SHP77 treated with DMSO at 0.1 percent for 48 hours (cell line): ENCODE results near the gene C11orf24.
"Not testable (repeated sequence)": the region's sequence is repeated elsewhere in the genome, so short reads cannot be mapped to it uniquely, and the experiment has no call there.

Source experiments
- DNase-seq: peaks from one replicate; lab custom pipeline; 2025; lab: John Stamatoyannopoulos, UW

C11orf24 gene

GRCh38 chr11:68298659-68299516, 27.1 kb upstream of the C11orf24 start:
- peak; percentile 23 for DNase-seq

- DNase-seq: peak; percentile 68
Measured at GRCh38 chr11:68297812-68298658, 26.3 kb upstream of the C11orf24 start.

GRCh38 chr11:68297494-68297811, 25.7 kb upstream of the C11orf24 start:
- DNase-seq: no peak

GRCh38 chr11:68297052-68297378, 25.2 kb upstream of the C11orf24 start:
- no peak for DNase-seq

GRCh38 chr11:68296344-68297051, 24.7 kb upstream of the C11orf24 start:
- no peak for DNase-seq

GRCh38 chr11:68295940-68296339, 24.2 kb upstream of the C11orf24 start:
- no peak for DNase-seq

GRCh38 chr11:68295271-68295670, 23.5 kb upstream of the C11orf24 start:
- DNase-seq: no peak

- no peak for DNase-seq
Measured at GRCh38 chr11:68293708-68294107, 21.9 kb upstream of the C11orf24 start.

- DNase-seq: no peak
Measured at GRCh38 chr11:68289456-68289855, 17.7 kb upstream of the C11orf24 start.

- no peak for DNase-seq
Measured at GRCh38 chr11:68287419-68287818, 15.6 kb upstream of the C11orf24 start.

GRCh38 chr11:68284588-68284987, 12.8 kb upstream of the C11orf24 start:
- not testable (repeated sequence) for DNase-seq

GRCh38 chr11:68282861-68283230, 11.1 kb upstream of the C11orf24 start:
- no peak for DNase-seq

GRCh38 chr11:68282141-68282860, 10.5 kb upstream of the C11orf24 start:
- DNase-seq: no peak

GRCh38 chr11:68279676-68280075, 7.9 kb upstream of the C11orf24 start:
- no peak for DNase-seq

GRCh38 chr11:68276861-68277260, 5.1 kb upstream of the C11orf24 start:
- no peak for DNase-seq

GRCh38 chr11:68275721-68276507, 4.1 kb upstream of the C11orf24 start:
- DNase-seq: no peak

GRCh38 chr11:68274306-68274705, 2.5 kb upstream of the C11orf24 start:
- DNase-seq: no peak

- no peak for DNase-seq
Measured at GRCh38 chr11:68273026-68273738, 1.4 kb upstream of the C11orf24 start.

- peak; percentile 53 for DNase-seq
Measured at GRCh38 chr11:68271023-68271780, 571 bp downstream of the C11orf24 start.
